A673 (cell line): ENCODE measurements around the gene GFPT1. TPM values are rescaled to one million over a fixed set of nuclear protein-coding genes. Genes with fewer than 3 reads are reported as not detected.
A peak's percentile ranks its signal among the peaks of the same experiment; 100 is the strongest.

Source experiments
- Bru-seq: library from RNA; stranded (reverse); fragments of 400-500 nt; gene quantifications from one replicate; lab custom pipeline; 2021; lab: Mats Ljungman, UMichigan
- BruChase-seq, 2 experiments: library from RNA; stranded (reverse); fragments of 400-500 nt; gene quantifications; one replicate each; lab custom pipeline; 2021; lab: Mats Ljungman, UMichigan
- BruUV-seq: library from RNA; stranded (reverse); fragments of 400-500 nt; replicated peaks from 2 replicates; lab custom pipeline; 2021; lab: Mats Ljungman, UMichigan
- CTCF ChIA-PET: fragments of 300-600 bp; sonication (Branson Sonifier 250); formaldehyde crosslinking; loops from one replicate; lab custom pipeline; 2022; ENCODE audit warnings: antibody characterized with exemption; lab: Charles Lee
- POLR2A ChIA-PET: fragments of 300-600 bp; sonication (Branson Sonifier 250); formaldehyde crosslinking; loops from one replicate; lab custom pipeline; 2022; ENCODE audit warnings: antibody characterized with exemption; ENCODE audit not compliant: low non-redundant PET; lab: Charles Lee
- DNase-seq: peaks from one replicate; pipeline ENCODE4 v3.0.0-alpha.2; 2015; ENCODE audit warnings: low spot score
- H3K27ac ChIP-seq: fragments of 200-600 bp; sonication (generic); 2 replicates; pipeline ENCODE4 v1.5.1; 2016; ENCODE audit warnings: mixed run types, low read depth, mild to moderate bottlenecking, mixed read lengths, antibody characterized with exemption, low read length; ENCODE audit not compliant: poor library complexity, severe bottlenecking
- H3K27me3 ChIP-seq: fragments of 200-600 bp; sonication (generic); replicated peaks from 2 replicates; pipeline ENCODE4 v1.6.1; 2017; ENCODE audit warnings: mixed run types, low read depth, mild to moderate bottlenecking, mixed read lengths, antibody characterized with exemption, low read length; ENCODE audit not compliant: insufficient read depth, poor library complexity
- H3K36me3 ChIP-seq: fragments of 200-600 bp; sonication (generic); 2 replicates; pipeline ENCODE4 v1.6.1; 2016; ENCODE audit warnings: mixed run types, mild to moderate bottlenecking, mixed read lengths, antibody characterized with exemption, low read length; ENCODE audit not compliant: insufficient read depth, poor library complexity, severe bottlenecking
- H3K4me1 ChIP-seq: fragments of 200-600 bp; sonication (generic); 2 replicates; pipeline ENCODE4 v1.6.1; 2017; ENCODE audit warnings: mixed run types, mild to moderate bottlenecking, mixed read lengths, antibody characterized with exemption, low read length; ENCODE audit not compliant: insufficient read depth, poor library complexity, severe bottlenecking
- H3K4me3 ChIP-seq: fragments of 200-600 bp; sonication (generic); 2 replicates; pipeline ENCODE4 v1.5.1; 2016; ENCODE audit warnings: low read depth, mixed run types, mild to moderate bottlenecking, mixed read lengths, low read length; ENCODE audit not compliant: poor library complexity, severe bottlenecking
- H3K9me3 ChIP-seq: fragments of 200-600 bp; sonication (generic); 2 replicates; pipeline ENCODE4 v1.6.1; 2016; ENCODE audit warnings: mixed run types, low read depth, mild to moderate bottlenecking, mixed read lengths, antibody characterized with exemption, low read length; ENCODE audit not compliant: poor library complexity, severe bottlenecking
- EZH2 ChIP-seq: fragments of 200-600 bp; sonication (generic); IDR thresholded peaks from 2 replicates; pipeline ENCODE4 v1.6.1; 2017; ENCODE audit warnings: borderline replicate concordance, low read depth, mild to moderate bottlenecking, mixed read lengths, antibody characterized with exemption, low read length; ENCODE audit not compliant: poor library complexity, severe bottlenecking
- intact Hi-C: fragments of 100-400 bp; cut with micrococcal nuclease; formaldehyde crosslinking; loops from one replicate; pipeline ENCODE4 v1.10.0; 2022; ENCODE audit not compliant: unreplicated experiment
- long read RNA-seq: library from polyadenylated mRNA; stranded (forward); transcript quantifications from one replicate; pipeline ENCODE4 v2.0.0, GENCODE V29; 2022
- total RNA-seq: library from RNA; stranded (reverse); gene quantifications from 2 replicates; pipeline ENCODE4 v1.2.3, GENCODE V29; 2021
- TF ChIP-seq, protein P1 (sequence below): fragments of 300-800, 200-600 bp; sonication (generic); conservative IDR thresholded peaks from 2 replicates; pipeline ENCODE4 v1.5.1; 2017; ENCODE audit warnings: low read depth, mild to moderate bottlenecking, antibody characterized with exemption, low read length, moderate library complexity, mixed read lengths

Gene GFPT1
- total RNA-seq (53.0 and 56.9 TPM in 2 replicates), Bru-seq, nascent RNA (percentile 86 among the genes with signal in this experiment), BruChase-seq, experiment 1, labeled RNA remaining after a 2-hour chase (percentile 92 among the genes with signal in this experiment), BruChase-seq, experiment 2, labeled RNA remaining after a 6-hour chase (percentile 96 among the genes with signal in this experiment)
- long read RNA-seq, full-length matches to known transcripts, result 151 of 183 reads
- long read RNA-seq, partial matches to known transcripts, result 6 of 183 reads
- long read RNA-seq, other reads (novel, unspliced or antisense), result 26 of 183 reads

GRCh38 chr2:69386789-69387734 is at the start of gene GFPT1:
Gene GFPT1 (minus strand): TSS chr2:69387227. CDS start chr2:69387071, 156 bp downstream.
- peaks cover 24% of the 10 kb centered on the region for H3K4me1 ChIP-seq
- ChIA-PET CTCF (no interaction called here), POLR2A (no interaction called here)
- no TSS peak for BruUV-seq
- peak; percentile 95 for DNase-seq
- TF ChIP-seq, protein P1, sequence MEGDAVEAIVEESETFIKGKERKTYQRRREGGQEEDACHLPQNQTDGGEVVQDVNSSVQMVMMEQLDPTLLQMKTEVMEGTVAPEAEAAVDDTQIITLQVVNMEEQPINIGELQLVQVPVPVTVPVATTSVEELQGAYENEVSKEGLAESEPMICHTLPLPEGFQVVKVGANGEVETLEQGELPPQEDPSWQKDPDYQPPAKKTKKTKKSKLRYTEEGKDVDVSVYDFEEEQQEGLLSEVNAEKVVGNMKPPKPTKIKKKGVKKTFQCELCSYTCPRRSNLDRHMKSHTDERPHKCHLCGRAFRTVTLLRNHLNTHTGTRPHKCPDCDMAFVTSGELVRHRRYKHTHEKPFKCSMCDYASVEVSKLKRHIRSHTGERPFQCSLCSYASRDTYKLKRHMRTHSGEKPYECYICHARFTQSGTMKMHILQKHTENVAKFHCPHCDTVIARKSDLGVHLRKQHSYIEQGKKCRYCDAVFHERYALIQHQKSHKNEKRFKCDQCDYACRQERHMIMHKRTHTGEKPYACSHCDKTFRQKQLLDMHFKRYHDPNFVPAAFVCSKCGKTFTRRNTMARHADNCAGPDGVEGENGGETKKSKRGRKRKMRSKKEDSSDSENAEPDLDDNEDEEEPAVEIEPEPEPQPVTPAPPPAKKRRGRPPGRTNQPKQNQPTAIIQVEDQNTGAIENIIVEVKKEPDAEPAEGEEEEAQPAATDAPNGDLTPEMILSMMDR, result no peak
- no peak for TF ChIP-seq EZH2
- peak within 1 kb of the TSS; percentile 91 for H3K4me3 ChIP-seq
- H3K9me3 ChIP-seq, result no peaks in the 10 kb centered on the region
- H3K36me3 ChIP-seq, result peaks cover 5% of the 10 kb centered on the region
- peak within 1 kb of the TSS; percentile 86 for H3K27ac ChIP-seq
- intact Hi-C loops, result no loop called here
- no peaks in the 10 kb centered on the region for H3K27me3 ChIP-seq

DNA sequence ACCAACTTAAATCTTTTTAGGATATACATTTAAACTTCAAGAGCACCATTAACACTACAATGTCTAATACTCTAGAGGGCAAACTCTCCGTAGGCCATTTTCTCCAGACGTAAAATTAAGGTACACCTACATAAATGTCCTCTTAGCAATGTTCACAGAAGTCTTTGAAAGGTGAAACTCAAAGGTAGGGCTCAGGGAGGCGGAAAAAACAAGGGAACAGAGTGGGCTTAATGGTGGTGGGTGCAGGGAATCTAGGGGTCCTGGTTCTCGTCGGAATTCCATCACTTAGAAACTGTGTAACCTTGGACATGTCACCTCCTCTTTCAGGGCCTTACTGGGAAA is 49.5 kb upstream of the GFPT1 start:
- BruUV-seq, result no TSS peak
- Histone ChIP-seq H3K4me3 (peak overlapping the region; percentile 67), H3K4me1 (peaks cover 4% of the 10 kb centered on the region), H3K27ac (peak overlapping the region; percentile 91), H3K9me3 (no peaks in the 10 kb centered on the region), H3K27me3 (no peaks in the 10 kb centered on the region), H3K36me3 (no peaks in the 10 kb centered on the region)
- TF ChIP-seq EZH2, result no peak
- TF ChIP-seq, protein P1, result no peak
- CTCF ChIA-PET, result no interaction called here
- intact Hi-C loops, result no loop called here
- DNase-seq, result no peak
- POLR2A ChIA-PET, result no interaction called here

GRCh38 chr2:69434753-69435152 is 47.7 kb upstream of the GFPT1 start:
- Histone ChIP-seq H3K4me3 (no peak overlapping the region), H3K9me3 (no peaks in the 10 kb centered on the region), H3K4me1 (peaks cover 4% of the 10 kb centered on the region), H3K36me3 (no peaks in the 10 kb centered on the region), H3K27me3 (no peaks in the 10 kb centered on the region), H3K27ac (no peak overlapping the region)
- no peak for DNase-seq
- ChIA-PET POLR2A (no interaction called here), CTCF (no interaction called here)
- no TSS peak for BruUV-seq
- TF ChIP-seq EZH2, result no peak
- TF ChIP-seq, protein P1, result no peak
- intact Hi-C loops, result no loop called here
